Measurements from ENCODE around the gene HSFX3.
A peak's percentile ranks its signal among the peaks of the same experiment; 100 is the strongest.
"Not testable (repeated sequence)": the region's sequence is repeated elsewhere in the genome, so short reads cannot be mapped to it uniquely, and the experiment has no call there.

The HSFX3 gene

DNA sequence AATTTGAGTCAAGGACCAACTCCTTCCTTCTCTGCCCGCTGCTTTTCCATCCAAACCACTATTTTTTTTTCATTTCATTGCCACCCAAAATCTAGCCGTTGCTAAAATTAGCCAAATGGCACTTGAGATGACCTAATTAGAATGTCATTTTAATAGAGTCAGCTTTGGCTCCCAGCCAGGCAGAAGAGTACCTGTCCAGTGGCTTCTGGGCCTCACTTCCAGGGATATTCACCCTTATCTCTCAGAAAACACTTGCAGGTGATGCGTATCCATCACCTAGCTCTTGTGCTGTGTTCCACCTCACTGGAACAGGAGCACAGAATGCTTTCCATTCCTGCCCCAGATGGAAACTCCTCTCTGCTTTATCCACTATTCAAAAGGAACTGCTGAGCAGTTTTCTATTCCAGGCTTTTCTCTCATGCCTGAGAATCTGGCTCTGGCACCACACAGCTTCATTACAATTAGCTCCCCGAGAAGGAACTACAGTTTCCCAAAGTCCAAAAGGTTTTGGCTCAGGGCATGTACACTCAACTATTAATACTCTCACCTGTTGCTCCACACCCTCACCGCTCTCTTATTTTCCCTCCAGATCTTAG is 19.1 kb upstream of the HSFX3 start:
- TF ChIP-seq POLR2AphosphoS5 (IDR thresholded peaks at IDR 0.05; ENCODE audit: low read depth, low read length) (no peak), TAF1 (IDR thresholded peaks at IDR 0.05; ENCODE audit: low read depth, low read length) (no peak), PAX5 (IDR thresholded peaks at IDR 0.05; ENCODE audit: insufficient read depth, low read length, severe bottlenecking) (no peak), POU2F2 (IDR thresholded peaks at IDR 0.05; ENCODE audit: low read depth, low read length) (no peak), SPI1 (IDR thresholded peaks at IDR 0.05; ENCODE audit: low read depth, low read length) (no peak), POLR2A (IDR thresholded peaks at IDR 0.05; ENCODE audit: low read depth, low read length) (no peak)
- FAIRE-seq (no peak), DNase-seq (ENCODE audit: insufficient read length, low spot score) (no peak)

- TF ChIP-seq POU2F2 (IDR thresholded peaks at IDR 0.05; ENCODE audit: low read depth, low read length), result no peak
- no peak for TF ChIP-seq POLR2A (IDR thresholded peaks at IDR 0.05; ENCODE audit: low read depth, low read length)
- no peak for TF ChIP-seq SPI1 (IDR thresholded peaks at IDR 0.05; ENCODE audit: low read depth, low read length)
- TF ChIP-seq POLR2AphosphoS5 (IDR thresholded peaks at IDR 0.05; ENCODE audit: low read depth, low read length), result no peak
- TF ChIP-seq TAF1 (IDR thresholded peaks at IDR 0.05; ENCODE audit: low read depth, low read length), result no peak
- TF ChIP-seq PAX5 (IDR thresholded peaks at IDR 0.05; ENCODE audit: insufficient read depth, low read length, severe bottlenecking), result no peak
- FAIRE-seq, result peak; percentile 26
Observed at GRCh38 chrX:149567621-149568417, 18.1 kb upstream of the HSFX3 start.

GRCh38 chrX:149563359-149563758 is 13.6 kb upstream of the HSFX3 start:
- DNase-seq (ENCODE audit: insufficient read length, low spot score) (no peak), FAIRE-seq (no peak)
- TF ChIP-seq SPI1 (IDR thresholded peaks at IDR 0.05; ENCODE audit: low read depth, low read length) (no peak), TAF1 (IDR thresholded peaks at IDR 0.05; ENCODE audit: low read depth, low read length) (no peak), POLR2AphosphoS5 (IDR thresholded peaks at IDR 0.05; ENCODE audit: low read depth, low read length) (no peak), POU2F2 (IDR thresholded peaks at IDR 0.05; ENCODE audit: low read depth, low read length) (no peak), POLR2A (IDR thresholded peaks at IDR 0.05; ENCODE audit: low read depth, low read length) (no peak), PAX5 (IDR thresholded peaks at IDR 0.05; ENCODE audit: insufficient read depth, low read length, severe bottlenecking) (no peak)

More at GRCh38 chrX:149567621-149568417, 18.1 kb upstream of the HSFX3 start:
- no peak for DNase-seq (ENCODE audit: insufficient read length, low spot score)

DNA sequence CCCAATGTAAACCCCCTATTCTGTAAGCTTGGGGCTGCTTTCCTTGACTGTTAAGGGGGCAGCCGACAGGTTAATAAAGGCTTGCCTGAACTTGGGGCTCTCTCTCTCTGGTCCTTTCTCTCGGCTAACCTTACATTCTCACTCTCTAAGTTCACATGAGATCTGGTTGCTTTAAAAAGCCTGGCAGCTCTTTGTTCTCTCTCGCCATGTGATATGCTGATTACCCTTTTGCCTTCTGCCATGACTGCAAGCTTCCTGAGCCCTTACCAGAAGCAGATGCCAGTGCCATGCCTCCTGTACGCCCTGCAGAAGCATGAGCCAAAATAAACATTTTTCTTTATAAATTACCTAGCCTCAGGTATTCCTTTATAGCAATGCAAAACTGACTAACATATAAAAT is 5.5 kb upstream of the HSFX3 start:
- not testable (repeated sequence) for FAIRE-seq; DNase-seq (ENCODE audit: insufficient read length, low spot score)

- not testable (repeated sequence) for DNase-seq (ENCODE audit: insufficient read length, low spot score)
- peak; percentile 35 for FAIRE-seq
Observed at GRCh38 chrX:149551939-149552248, 2.2 kb upstream of the HSFX3 start.

- peak; percentile 84 for FAIRE-seq
- not testable (repeated sequence) for DNase-seq (ENCODE audit: insufficient read length, low spot score)
Observed at GRCh38 chrX:149551245-149551938, 1.7 kb upstream of the HSFX3 start.

GRCh38 chrX:149550454-149550853 is 730 bp upstream of the HSFX3 start:
- DNase-seq (ENCODE audit: insufficient read length, low spot score), result not testable (repeated sequence)
- peak; percentile 92 for FAIRE-seq

GRCh38 chrX:149547782-149548181 is 1.9 kb downstream of the HSFX3 start:
- DNase-seq (ENCODE audit: insufficient read length, low spot score); FAIRE-seq: not testable (repeated sequence)

GRCh38 chrX:149546962-149547361 is 2.8 kb downstream of the HSFX3 start:
- DNase-seq (ENCODE audit: insufficient read length, low spot score), result not testable (repeated sequence)
- FAIRE-seq, result peak; percentile 91

- peak; percentile 35; the same call in 1 of the 2 replicates for TF ChIP-seq SPI1 (IDR thresholded peaks at IDR 0.05; ENCODE audit: low read depth, low read length)
- FAIRE-seq, result peak; percentile 63
- not testable (repeated sequence) for DNase-seq (ENCODE audit: insufficient read length, low spot score)
Observed at GRCh38 chrX:149545545-149546543, 3.9 kb downstream of the HSFX3 start.

- TF ChIP-seq POLR2AphosphoS5 (IDR thresholded peaks at IDR 0.05; ENCODE audit: low read depth, low read length) (no peak), SPI1 (IDR thresholded peaks at IDR 0.05; ENCODE audit: low read depth, low read length) (no peak), POLR2A (IDR thresholded peaks at IDR 0.05; ENCODE audit: low read depth, low read length) (no peak), POU2F2 (IDR thresholded peaks at IDR 0.05; ENCODE audit: low read depth, low read length) (no peak), TAF1 (IDR thresholded peaks at IDR 0.05; ENCODE audit: low read depth, low read length) (no peak), PAX5 (IDR thresholded peaks at IDR 0.05; ENCODE audit: insufficient read depth, low read length, severe bottlenecking) (no peak)
- DNase-seq (ENCODE audit: insufficient read length, low spot score) (no peak), FAIRE-seq (peak; percentile 5)
Observed at GRCh38 chrX:149541521-149542047, 8.1 kb downstream of the HSFX3 start.

Data from GM12891 (cell line).